Measurements from ENCODE around the gene BMP8A. TPM values are rescaled to one million over a fixed set of nuclear protein-coding genes. Genes with fewer than 3 reads are reported as not detected.
"Not testable (repeated sequence)": the region's sequence is repeated elsewhere in the genome, so short reads cannot be mapped to it uniquely, and the experiment has no call there.

BMP8A gene
- total and polyA plus RNA-seq, 8 donors, result 0.37 to 0.82 (median 0.64) TPM

DNA sequence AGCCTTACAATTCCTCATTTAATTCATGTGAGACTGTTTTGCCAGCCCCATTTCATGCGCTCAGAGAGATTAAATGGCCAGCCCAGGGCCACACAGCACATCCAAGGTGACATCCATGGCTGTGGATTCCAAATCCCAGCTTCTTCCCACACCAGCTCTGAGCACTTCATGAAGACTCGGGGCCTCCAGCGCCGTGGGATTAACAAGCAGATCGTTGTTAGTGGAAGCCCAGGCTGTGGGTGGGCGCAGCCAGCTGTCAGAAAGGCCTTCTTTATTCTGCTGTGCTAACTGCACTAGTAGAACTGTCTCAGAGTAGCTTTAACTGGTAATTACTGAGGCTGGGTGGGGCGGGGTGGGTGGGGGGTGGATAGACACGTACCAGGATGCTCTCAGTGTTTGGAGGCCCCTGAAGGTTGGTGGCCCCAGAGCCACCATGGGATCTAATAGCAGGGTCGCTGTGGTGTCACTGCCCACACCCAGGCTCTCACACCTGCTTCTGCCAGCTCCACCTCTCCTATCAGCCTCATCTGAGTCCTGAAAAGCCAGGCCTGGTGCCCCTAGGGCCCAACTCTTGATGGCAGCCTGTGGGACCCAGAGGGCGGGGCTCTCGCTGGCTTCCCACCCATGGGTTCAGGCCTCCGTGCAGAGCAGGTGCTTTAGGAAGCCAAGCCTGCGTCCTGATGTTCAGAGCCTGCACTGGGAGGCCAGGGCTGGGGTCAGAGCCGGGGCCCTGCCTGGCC is 3.4 kb downstream of the BMP8A start:
- peaks cover 5 to 16% of the 10 kb centered on the region in 2 donors for H3K4me1 ChIP-seq
- ATAC-seq (no peak), DNase-seq (no peak)
- no peaks in the 10 kb centered on the region for H3K9me3 ChIP-seq
- TF ChIP-seq, protein P1, sequence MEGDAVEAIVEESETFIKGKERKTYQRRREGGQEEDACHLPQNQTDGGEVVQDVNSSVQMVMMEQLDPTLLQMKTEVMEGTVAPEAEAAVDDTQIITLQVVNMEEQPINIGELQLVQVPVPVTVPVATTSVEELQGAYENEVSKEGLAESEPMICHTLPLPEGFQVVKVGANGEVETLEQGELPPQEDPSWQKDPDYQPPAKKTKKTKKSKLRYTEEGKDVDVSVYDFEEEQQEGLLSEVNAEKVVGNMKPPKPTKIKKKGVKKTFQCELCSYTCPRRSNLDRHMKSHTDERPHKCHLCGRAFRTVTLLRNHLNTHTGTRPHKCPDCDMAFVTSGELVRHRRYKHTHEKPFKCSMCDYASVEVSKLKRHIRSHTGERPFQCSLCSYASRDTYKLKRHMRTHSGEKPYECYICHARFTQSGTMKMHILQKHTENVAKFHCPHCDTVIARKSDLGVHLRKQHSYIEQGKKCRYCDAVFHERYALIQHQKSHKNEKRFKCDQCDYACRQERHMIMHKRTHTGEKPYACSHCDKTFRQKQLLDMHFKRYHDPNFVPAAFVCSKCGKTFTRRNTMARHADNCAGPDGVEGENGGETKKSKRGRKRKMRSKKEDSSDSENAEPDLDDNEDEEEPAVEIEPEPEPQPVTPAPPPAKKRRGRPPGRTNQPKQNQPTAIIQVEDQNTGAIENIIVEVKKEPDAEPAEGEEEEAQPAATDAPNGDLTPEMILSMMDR (IDR thresholded peaks at IDR 0.05), result no peak
- H3K4me3 ChIP-seq, result no peak overlapping the region
- H3K36me3 ChIP-seq, result no peaks in the 10 kb centered on the region
- H3K27me3 ChIP-seq, result peaks cover 9 to 52% of the 10 kb centered on the region in 2 donors
- H3K27ac ChIP-seq, result no peak overlapping the region
- intact Hi-C loops (cut with DNase I), result no loop called here

DNA sequence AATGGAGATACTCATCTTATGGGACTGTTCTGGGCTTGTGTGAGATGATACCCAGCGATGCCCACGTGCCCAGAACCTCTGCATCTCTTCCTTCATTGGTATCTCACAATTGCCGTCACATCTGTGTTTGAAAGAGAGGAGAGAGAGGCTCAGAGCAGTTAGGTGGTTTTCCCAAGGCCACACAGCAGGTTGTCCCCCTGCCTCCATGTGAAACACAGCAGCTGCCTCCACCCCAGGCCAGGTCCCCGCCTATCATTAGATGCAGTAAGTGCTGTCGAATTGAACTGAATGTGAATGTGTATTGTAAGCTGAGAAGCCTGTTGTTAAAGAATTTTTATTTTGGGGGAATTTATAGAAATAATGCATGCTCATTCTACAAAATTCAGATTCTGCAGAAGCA is 5.1 kb downstream of the BMP8A start:
- ATAC-seq; intact Hi-C loops (cut with DNase I); H3K36me3 ChIP-seq; H3K9me3 ChIP-seq; H3K4me1 ChIP-seq; H3K27ac ChIP-seq; H3K4me3 ChIP-seq; DNase-seq: not testable (repeated sequence)
- peaks cover 9 to 35% of the 10 kb centered on the region in 2 donors for H3K27me3 ChIP-seq

DNA sequence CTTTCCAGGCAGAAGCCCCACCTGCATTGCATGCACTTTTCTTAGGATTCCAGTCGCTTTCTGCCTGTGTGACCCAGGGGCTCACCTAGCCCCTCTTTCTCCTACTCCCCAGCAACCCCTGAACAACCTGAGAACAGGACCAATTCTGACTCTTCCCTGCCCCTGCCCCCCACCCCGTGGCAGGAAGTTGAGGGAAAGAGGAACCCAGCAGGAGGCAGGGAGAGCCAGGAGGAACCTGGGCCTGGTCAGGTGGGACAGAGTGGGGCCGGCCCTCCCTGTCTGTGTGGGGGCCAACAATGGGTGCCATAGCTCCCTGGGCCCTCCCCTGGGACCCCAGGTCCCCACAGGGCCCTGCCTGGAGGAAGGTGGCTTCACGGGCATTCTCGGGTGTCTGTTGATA is 6.1 kb downstream of the BMP8A start:
- intact Hi-C loops (cut with DNase I), result no loop called here
- Histone ChIP-seq H3K27me3 (peaks cover 2 to 24% of the 10 kb centered on the region in 2 donors), H3K9me3 (no peaks in the 10 kb centered on the region), H3K27ac (no peak overlapping the region), H3K36me3 (no peaks in the 10 kb centered on the region), H3K4me3 (no peak overlapping the region), H3K4me1 (no peaks in the 10 kb centered on the region)
- TF ChIP-seq, protein P1 (IDR thresholded peaks at IDR 0.05), result no peak
- DNase-seq (no peak), ATAC-seq (no peak)

DNA sequence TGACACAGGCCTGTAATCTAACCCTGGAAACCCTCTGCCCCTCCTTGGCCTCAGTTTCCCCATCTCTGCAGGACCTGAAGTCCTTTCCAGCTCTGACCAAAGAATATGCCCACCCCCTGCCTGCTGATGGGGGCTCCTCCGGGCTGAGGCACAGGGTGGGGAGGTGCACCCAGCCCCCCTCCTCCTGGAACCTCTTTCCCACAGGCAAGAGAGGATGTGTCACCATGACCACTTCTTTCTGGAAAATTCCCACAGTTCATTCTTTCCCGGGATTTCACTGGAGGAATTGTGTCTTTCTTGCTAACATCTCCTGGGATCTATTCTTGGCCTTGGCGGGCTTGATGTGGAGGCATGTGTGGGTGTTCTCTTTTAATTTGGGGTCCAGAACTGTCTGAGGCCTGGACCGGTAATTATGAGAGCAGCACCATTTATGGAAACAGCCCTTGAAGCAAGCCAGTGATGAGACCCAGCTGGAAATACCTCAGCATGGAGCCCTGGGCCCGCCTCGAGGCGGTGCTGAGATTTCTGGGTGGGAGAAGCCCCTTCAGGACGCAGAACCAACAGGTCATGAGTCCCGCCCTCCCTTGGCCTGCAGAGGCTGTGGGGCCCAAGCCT is 6.8 kb downstream of the BMP8A start:
- ATAC-seq, result peak; percentile 11
- peak in 1 of 4 donors; percentile 52 for DNase-seq
- H3K36me3 ChIP-seq; H3K9me3 ChIP-seq; intact Hi-C loops (cut with DNase I); H3K4me3 ChIP-seq; H3K4me1 ChIP-seq; H3K27ac ChIP-seq: not testable (repeated sequence)
- H3K27me3 ChIP-seq, result peaks cover 0 to 18% of the 10 kb centered on the region in 2 donors

DNA sequence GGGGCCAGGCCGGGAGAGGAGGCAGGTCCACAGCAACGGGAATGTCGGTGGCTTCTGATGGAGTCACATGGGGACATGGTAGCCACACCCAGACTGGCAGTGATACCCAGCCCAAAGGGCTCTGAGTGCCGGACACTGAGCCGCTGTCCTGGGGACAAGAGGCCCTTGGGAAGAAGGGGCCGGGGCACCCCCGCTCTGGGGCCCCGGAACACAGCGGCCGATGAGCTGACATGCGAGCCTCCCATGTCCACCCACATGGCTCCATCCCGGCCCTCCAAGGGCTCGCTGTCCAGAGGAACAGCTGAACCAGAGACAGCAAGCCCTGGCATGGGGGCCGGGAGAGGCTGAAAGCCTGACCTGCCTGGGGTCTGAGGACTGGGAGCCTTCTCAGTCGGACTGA is 7.4 kb downstream of the BMP8A start:
- ATAC-seq; H3K36me3 ChIP-seq; intact Hi-C loops (cut with DNase I); H3K4me1 ChIP-seq; H3K9me3 ChIP-seq; H3K27ac ChIP-seq; H3K4me3 ChIP-seq: not testable (repeated sequence)
- H3K27me3 ChIP-seq, result peaks cover 0 to 12% of the 10 kb centered on the region in 2 donors
- peak in 1 of 4 donors; percentile 61 for DNase-seq

DNA sequence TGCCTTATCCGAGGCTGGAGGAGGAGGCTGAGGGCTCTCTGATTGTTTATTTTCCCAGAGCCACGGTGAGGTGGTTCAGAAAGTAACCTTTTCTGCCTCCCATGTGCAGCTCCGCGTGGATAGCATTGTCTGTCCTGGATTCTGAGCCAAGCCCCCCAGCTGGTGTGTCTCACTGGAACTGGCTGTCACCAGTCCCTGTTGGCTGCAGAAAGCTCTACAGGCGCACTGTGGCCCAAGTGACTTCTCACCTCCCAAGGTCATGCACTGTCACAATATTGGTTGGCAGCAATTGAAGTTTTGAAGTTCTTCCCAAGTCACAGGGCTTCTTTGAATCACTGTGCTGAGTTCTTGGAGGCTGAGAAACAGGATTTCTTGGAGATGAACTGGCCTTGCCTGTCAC is 8.2 kb downstream of the BMP8A start:
- no peaks in the 10 kb centered on the region for H3K4me1 ChIP-seq
- H3K27me3 ChIP-seq, result peaks cover 0 to 3% of the 10 kb centered on the region in 2 donors
- peak in 1 of 4 donors; percentile 52 for DNase-seq
- H3K27ac ChIP-seq, result no peak overlapping the region
- no peaks in the 10 kb centered on the region for H3K36me3 ChIP-seq
- H3K9me3 ChIP-seq, result no peaks in the 10 kb centered on the region
- TF ChIP-seq, protein P1 (IDR thresholded peaks at IDR 0.05), result no peak
- intact Hi-C loops (cut with DNase I), result no loop called here
- H3K4me3 ChIP-seq, result no peak overlapping the region
- no peak for ATAC-seq
